Measurements from ENCODE around the gene TMEM232. TPM values are rescaled to one million over a fixed set of nuclear protein-coding genes. Genes with fewer than 3 reads are reported as not detected.
A peak's percentile ranks its signal among the peaks of the same experiment; 100 is the strongest.

Gene TMEM232
- total RNA-seq, 1 experiment from 2014 or later: 1.6 TPM

GRCh38 chr5:110716247-110717245 lies 9.9 kb downstream of the TMEM232 start:
- H2BK5ac ChIP-seq (ENCODE audit: insufficient read length, low read length): no peak overlapping the region
- H3K9me3 ChIP-seq (ENCODE audit: control insufficient read depth, low read depth, low read length): no peaks in the 10 kb centered on the region
- TF ChIP-seq, protein P1, sequence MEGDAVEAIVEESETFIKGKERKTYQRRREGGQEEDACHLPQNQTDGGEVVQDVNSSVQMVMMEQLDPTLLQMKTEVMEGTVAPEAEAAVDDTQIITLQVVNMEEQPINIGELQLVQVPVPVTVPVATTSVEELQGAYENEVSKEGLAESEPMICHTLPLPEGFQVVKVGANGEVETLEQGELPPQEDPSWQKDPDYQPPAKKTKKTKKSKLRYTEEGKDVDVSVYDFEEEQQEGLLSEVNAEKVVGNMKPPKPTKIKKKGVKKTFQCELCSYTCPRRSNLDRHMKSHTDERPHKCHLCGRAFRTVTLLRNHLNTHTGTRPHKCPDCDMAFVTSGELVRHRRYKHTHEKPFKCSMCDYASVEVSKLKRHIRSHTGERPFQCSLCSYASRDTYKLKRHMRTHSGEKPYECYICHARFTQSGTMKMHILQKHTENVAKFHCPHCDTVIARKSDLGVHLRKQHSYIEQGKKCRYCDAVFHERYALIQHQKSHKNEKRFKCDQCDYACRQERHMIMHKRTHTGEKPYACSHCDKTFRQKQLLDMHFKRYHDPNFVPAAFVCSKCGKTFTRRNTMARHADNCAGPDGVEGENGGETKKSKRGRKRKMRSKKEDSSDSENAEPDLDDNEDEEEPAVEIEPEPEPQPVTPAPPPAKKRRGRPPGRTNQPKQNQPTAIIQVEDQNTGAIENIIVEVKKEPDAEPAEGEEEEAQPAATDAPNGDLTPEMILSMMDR (conservative IDR thresholded peaks at IDR 0.05): peak; percentile 23; the same call in 1 of the 3 replicates
- H3K9me3 Mint-ChIP-seq: peaks cover 0 to 2% of the 10 kb centered on the region in 2 experiments; a peak in 2 of 5 replicates
- H2BK12ac ChIP-seq (ENCODE audit: insufficient read length, low read depth, low read length): no peak overlapping the region
- no peaks in the 10 kb centered on the region for H3K4me1 ChIP-seq (ENCODE audit: insufficient read depth, low read length)
- no peak overlapping the region for H2AK5ac ChIP-seq (ENCODE audit: insufficient read length, low read length)
- no CpG with 5 or more reads among the region's 5 CpGs for WGBS (ENCODE audit: extremely low coverage, insufficient read length, low lambda C conversion rate)
- H3K27ac Mint-ChIP-seq: no peak overlapping the region
- H4K20me1 ChIP-seq (ENCODE audit: control insufficient read depth, insufficient read depth, insufficient read length): no peaks in the 10 kb centered on the region
- H4K5ac ChIP-seq (ENCODE audit: insufficient read length, low read depth, low read length): no peak overlapping the region
- H3K14ac ChIP-seq (ENCODE audit: insufficient read depth, low read length): no peak overlapping the region
- no peak overlapping the region for H3K27ac ChIP-seq (ENCODE audit: insufficient read length, low read depth, low read length)
- H2BK120ac ChIP-seq (ENCODE audit: low read depth, low read length, poor library complexity, severe bottlenecking): no peak overlapping the region
- H3K23ac ChIP-seq (ENCODE audit: insufficient read length, low read depth, low read length): no peak overlapping the region
- H3K36me3 Mint-ChIP-seq (ENCODE audit: insufficient read depth in 1 of 3, low read depth in 3 of 3): no peaks in the 10 kb centered on the region
- no peak overlapping the region for H3K4me3 Mint-ChIP-seq
- H3K4ac ChIP-seq (ENCODE audit: low read depth, low read length): no peak overlapping the region
- H4K8ac ChIP-seq (replicated peaks; ENCODE audit: insufficient read length, low read depth, low read length): no peak overlapping the region
- no peak overlapping the region for H2BK15ac ChIP-seq (ENCODE audit: low read depth, low read length)
- H2AFZ ChIP-seq (ENCODE audit: low read length): no peak overlapping the region
- H3K79me1 ChIP-seq (ENCODE audit: insufficient read depth, low read depth, low read length, poor library complexity, severe bottlenecking): no peaks in the 10 kb centered on the region
- H3K56ac ChIP-seq (ENCODE audit: insufficient read length, low read depth, low read length): no peak overlapping the region
- no peaks in the 10 kb centered on the region for H3K4me1 Mint-ChIP-seq
- H2BK20ac ChIP-seq (ENCODE audit: low read depth, low read length, poor library complexity, severe bottlenecking): no peak overlapping the region
- DNase-seq: no peak
- H3K79me2 ChIP-seq (ENCODE audit: insufficient read depth, low read length): no peaks in the 10 kb centered on the region
- no peak overlapping the region for H3K9ac ChIP-seq (ENCODE audit: extremely low read depth, insufficient read length, low read length)
- no peaks in the 10 kb centered on the region for H3K23me2 ChIP-seq (ENCODE audit: insufficient read length, low read depth, low read length, poor library complexity, severe bottlenecking)
- no peak overlapping the region for H4K91ac ChIP-seq (ENCODE audit: insufficient read length, low read depth, low read length)
- H3T11ph ChIP-seq (ENCODE audit: low read length): no peak overlapping the region
- no peaks in the 10 kb centered on the region for H3K27me3 Mint-ChIP-seq (ENCODE audit: low read depth)
- H3K18ac ChIP-seq (ENCODE audit: insufficient read length, low read depth, low read length): no peak overlapping the region
- H3K4me2 ChIP-seq (ENCODE audit: insufficient read depth, insufficient read length, low read length): no peak overlapping the region
- H3K27me3 ChIP-seq (ENCODE audit: insufficient read depth, low read length): no peaks in the 10 kb centered on the region

Measured in H9 (cell line).